GM19035 (cell line): ENCODE measurements around the gene TMX2.
"Not testable (repeated sequence)": the region's sequence is repeated elsewhere in the genome, so short reads cannot be mapped to it uniquely, and the experiment has no call there.

Experiments used
- ATAC-seq: cut with Tn5 transposase; IDR thresholded peaks from one replicate; pipeline ENCODE4 v1.9.1; 2021; ENCODE audit not compliant: unreplicated experiment

The TMX2 gene

DNA sequence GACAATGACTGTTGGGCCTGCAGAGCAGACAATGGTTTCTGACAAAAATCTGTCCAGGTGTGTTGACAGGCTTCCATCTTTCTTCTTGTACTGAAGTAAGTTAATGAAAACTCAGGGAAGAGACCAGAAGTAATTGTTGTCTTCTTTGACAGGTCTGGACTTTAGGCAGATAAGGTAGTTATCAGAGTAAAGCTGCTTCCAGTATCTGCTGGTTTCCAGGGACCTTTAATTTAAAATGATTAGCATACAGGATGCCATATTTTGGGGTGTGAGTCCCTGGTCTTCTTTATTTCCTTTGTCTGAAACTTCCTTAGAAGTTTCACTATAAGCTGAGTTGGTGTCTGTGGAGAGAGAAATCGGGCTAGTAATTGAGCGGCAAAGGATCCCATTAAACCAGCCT lies 1.4 kb downstream of the TMX2 start:
- ATAC-seq = no peak

DNA sequence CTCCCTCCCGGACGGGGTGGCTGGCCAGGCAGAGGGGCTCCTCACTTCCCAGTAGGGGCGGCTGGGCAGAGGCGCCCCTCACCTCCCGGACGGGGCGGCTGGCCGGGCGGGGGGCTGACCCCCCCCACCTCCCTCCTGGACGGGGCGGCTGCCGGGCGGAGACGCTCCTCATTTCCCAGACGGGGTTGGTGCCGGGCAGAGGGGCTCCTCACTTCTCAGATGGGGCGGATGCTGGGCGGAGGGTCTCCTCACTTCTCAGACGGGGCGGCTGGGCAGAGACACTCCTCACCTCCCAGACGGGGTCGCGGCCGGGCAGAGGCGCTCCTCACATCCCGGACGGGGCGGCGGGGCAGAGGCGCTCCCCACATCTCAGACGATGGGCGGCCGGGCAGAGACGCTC lies 4.3 kb downstream of the TMX2 start:
- ATAC-seq = not testable (repeated sequence)

DNA sequence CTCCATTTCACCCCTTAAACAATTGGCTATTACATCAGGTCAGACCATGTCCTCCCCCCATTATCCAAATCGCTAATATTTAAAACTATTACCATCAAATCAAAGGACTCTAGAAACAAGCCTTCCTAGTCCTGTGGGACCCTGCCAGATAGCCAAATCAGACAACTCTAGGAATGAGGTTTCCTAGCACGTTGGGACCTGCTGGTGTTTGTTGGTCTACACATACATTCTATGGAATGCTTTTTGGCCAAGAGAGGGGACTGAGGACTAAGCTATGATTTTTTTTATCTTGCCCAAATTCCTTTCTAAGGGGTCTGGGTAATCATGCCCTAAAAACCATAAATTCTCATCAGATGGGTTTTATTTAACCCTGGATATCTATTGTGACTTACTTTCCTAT lies 14.8 kb downstream of the TMX2 start:
- no peak for ATAC-seq

GRCh38 chr11:57728829-57729228 lies 16.4 kb downstream of the TMX2 start:
- ATAC-seq = no peak

- ATAC-seq = no peak
Measured at GRCh38 chr11:57729479-57729878, 17.1 kb downstream of the TMX2 start.

- ATAC-seq = no peak
Measured at GRCh38 chr11:57732661-57733060, 20.3 kb downstream of the TMX2 start.

- no peak for ATAC-seq
Measured at GRCh38 chr11:57735619-57736298, 23.4 kb downstream of the TMX2 start.

DNA sequence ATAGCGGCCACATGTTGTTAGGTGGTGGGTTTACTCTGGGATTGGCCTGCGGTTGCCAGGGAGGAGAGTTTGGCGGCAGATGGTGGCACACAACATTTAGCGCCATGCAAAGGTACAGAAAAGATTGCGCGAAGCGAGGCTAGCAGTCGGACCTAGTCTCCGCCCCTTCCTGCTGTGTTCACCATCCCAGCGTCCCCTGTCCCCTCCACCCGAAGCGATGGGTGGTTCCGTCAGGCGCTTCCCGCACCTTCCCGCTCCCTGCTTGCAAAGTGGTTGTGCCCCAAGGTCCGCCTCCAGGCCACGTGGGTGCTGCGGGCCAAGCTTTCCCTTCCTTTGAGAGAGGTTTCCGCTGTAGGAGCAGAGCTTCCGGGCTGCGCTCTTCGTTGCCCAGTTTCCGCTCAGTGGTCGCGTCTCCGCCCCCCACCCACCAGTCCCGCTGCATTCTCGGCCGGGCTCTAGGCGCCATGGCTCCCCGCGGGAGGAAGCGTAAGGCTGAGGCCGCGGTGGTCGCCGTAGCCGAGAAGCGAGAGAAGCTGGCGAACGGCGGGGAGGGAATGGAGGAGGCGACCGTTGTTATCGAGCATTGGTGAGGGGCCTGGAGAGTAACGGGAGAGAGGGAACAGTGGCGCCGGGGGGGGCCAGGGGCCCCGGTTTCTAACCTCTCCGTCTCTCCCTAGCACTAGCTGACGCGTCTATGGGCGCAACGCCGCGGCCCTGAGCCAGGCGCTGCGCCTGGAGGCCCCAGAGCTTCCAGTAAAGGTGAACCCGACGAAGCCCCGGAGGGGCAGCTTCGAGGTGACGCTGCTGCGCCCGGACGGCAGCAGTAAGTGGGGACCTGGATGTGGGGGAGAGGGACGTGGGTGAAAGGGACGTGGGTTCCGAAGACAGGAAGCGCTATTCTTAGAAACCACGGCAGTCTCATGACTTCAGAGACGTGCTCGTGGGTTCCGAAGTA lies 29.0 kb downstream of the TMX2 start, which contains the start of gene SELENOH:
Gene SELENOH (plus strand): TSS at position 360 of the 955 bp plus-strand sequence. CDS start 105 bp downstream, at position 465.
- peak; percentile 89 for ATAC-seq

GRCh38 chr11:57742087-57742452 lies 29.7 kb downstream of the TMX2 start:
- no peak for ATAC-seq

- no peak for ATAC-seq
Measured at GRCh38 chr11:57744357-57744756, 32.0 kb downstream of the TMX2 start.

DNA sequence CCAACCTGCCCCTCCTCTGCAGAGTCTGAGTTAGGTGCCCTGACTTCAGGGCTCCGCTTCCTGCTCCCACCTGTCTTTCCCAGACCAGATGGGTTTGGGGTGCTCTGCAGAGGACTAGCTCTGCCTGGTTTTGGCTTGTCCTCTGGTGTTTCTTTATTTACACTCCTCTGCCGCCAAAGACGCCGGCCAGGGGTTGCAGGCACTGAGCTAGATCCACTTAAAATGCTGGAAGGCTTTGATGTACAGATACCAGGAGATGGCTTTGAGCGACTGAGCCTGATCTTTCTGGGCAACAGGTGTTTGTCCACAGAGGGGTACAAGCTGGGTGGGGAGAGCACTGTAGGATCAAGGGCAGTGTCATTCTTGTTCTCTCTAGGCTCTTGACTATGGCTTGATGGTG lies 32.8 kb downstream of the TMX2 start:
- ATAC-seq = no peak

- no peak for ATAC-seq
Measured at GRCh38 chr11:57746920-57747319, 34.5 kb downstream of the TMX2 start.

GRCh38 chr11:57751176-57751575 lies 38.8 kb downstream of the TMX2 start:
- ATAC-seq = no peak

DNA sequence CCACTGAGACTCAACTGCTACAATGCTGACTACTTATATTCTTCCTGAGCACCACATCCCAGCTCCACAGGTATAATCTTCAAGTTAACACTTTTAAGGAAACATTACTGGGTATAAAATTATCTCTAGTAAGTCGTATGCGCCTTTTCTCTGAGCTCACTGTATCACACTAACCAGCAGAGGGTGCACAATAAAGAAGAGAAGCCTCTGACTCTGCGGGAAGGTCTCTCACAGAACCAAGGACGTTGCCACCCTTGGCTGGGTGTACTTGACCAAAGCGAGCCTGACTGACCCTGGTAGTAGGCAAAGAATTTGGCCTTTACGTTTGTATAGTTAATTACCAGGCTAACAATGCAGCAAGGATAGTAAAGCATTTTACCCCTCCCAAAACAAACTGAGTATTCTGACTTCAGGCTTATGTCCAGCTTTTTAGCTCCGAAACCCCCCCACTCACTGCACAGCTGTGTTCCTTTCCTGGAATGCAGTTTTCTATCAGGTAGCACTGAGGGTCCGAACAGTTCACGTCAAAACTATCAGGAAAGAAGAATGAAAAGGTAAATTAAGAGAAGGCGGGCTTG lies 39.4 kb downstream of the TMX2 start, which contains the start of gene BTBD18:
Gene BTBD18 (minus strand): TSS at position 144 of the 578 bp plus-strand sequence. CDS start 631 bp downstream, outside the sequence.
- no peak for ATAC-seq

DNA sequence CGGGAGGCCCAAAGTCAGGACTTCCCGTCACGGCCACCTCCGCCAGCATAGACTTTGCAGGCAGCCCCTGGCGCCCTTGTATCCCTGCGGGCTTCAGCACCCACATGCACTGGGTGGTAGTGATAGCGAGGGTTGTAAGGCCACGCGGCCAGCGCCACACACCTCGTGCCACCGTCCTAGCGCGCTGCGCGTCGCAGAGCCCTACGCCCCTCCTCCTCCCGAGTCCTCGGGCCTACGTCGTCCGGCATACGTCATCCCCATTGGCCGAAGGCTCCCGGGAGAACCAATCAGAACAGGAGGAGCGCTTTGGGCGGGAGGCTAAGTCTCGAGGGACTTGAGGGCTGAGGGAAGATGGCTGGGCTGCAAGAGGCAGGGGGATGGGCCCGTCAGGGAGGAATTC lies 40.6 kb downstream of the TMX2 start:
- ATAC-seq = no peak

- ATAC-seq = no peak
Measured at GRCh38 chr11:57758174-57758573, 45.8 kb downstream of the TMX2 start.

GRCh38 chr11:57761301-57762234 lies 49.2 kb downstream of the TMX2 start, which contains the start of gene CTNND1:
TSS of gene CTNND1 (plus strand) at chr11:57761802. CDS start at chr11:57791479, 29,677 bp downstream.
- ATAC-seq = peak; percentile 85

DNA sequence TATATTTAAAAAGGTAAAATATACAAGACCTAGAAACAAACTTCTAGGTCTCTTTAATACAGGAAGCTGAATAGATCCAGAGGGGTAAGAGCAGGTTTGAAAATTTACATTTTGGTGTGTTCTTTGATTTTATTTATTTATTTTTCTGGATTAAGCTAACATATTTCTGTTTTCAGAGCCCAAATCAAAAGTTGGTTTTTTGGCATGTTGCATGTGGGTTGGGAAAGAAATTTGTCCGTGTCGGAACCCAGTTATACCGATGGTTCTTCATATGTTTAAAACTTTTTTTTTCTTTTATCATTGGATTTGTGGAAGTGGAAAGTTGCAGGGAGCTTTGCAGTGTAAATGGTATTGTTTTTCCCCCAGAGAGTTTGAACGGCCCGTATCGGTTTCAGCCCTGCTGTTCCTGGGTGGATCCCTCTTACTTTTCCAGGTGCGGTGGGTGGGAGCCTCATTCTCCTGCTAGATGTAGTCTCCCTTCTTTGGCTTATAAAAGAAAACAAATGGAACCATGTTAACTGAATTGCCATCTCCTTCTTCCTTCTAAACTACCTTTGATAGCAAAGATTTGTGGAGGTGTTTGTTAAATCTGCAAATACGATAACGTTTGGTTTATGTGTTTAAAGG lies 50.0 kb downstream of the TMX2 start:
- ATAC-seq = no peak

GRCh38 chr11:57763568-57763967 lies 51.2 kb downstream of the TMX2 start:
- ATAC-seq = no peak

DNA sequence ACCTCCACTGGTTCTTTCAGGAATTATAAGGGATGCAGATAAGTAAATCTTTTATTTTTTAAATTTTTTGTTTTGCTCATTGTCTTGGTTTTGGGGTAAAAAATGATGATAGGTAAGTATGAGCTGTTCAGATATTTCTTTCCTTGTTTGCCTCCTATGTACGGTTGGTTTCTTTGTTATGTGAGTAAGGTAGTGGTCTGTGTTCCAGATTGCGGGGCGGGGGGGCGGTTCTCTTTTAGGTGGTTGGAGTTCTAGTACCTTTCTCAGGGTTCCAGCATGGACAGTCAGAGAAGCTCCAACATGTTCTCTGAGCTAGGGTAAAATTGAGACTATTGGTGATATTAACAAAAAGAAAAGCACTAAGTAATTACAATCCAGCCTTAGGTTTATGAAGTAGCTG lies 51.6 kb downstream of the TMX2 start:
- ATAC-seq = no peak
